RWPE2 (cell line): ENCODE results near the gene CCRL2.
A peak's percentile ranks its signal among the peaks of the same experiment; 100 is the strongest.

Experiments used
- ATAC-seq: fragments of 200-7000 bp; cut with Tn5 transposase; 3 replicates; pipeline ENCODE4 v1.9.1; 2021; ENCODE audit warnings: low read depth
- DNase-seq: peaks from one replicate; pipeline ENCODE4 v3.0.0-alpha.2; 2020; ENCODE audit warnings: low spot score
- H3K27ac ChIP-seq: fragments of 450-650 bp; 2 replicates; pipeline ENCODE4 v1.5.1; 2017; ENCODE audit warnings: mild to moderate bottlenecking; ENCODE audit not compliant: poor library complexity, severe bottlenecking
- H3K27me3 ChIP-seq: fragments of 250-450 bp; sonication (Bioruptor Pico); 2 replicates; pipeline ENCODE4 v1.5.1; 2021; ENCODE audit warnings: mild to moderate bottlenecking, moderate library complexity; ENCODE audit not compliant: insufficient read depth, poor library complexity, severe bottlenecking
- H3K36me3 ChIP-seq: fragments of 250-450 bp; sonication (Bioruptor Pico); 2 replicates; pipeline ENCODE4 v1.5.1; 2020; ENCODE audit warnings: low read depth, mild to moderate bottlenecking, moderate library complexity
- H3K4me1 ChIP-seq: fragments of 250-450 bp; sonication (Bioruptor Pico); 2 replicates; pipeline ENCODE4 v1.5.1; 2021; ENCODE audit warnings: mild to moderate bottlenecking, moderate library complexity; ENCODE audit not compliant: insufficient read depth, poor library complexity, severe bottlenecking
- H3K4me3 ChIP-seq: fragments of 250-450 bp; sonication (Bioruptor Pico); 2 replicates; pipeline ENCODE4 v1.5.1; 2021; ENCODE audit warnings: mild to moderate bottlenecking, moderate library complexity; ENCODE audit not compliant: severe bottlenecking
- H3K9me3 ChIP-seq: fragments of 250-450 bp; sonication (Bioruptor Pico); 2 replicates; pipeline ENCODE4 v1.5.1; 2021; ENCODE audit warnings: mild to moderate bottlenecking, moderate library complexity; ENCODE audit not compliant: severe bottlenecking
- TF ChIP-seq, protein P1 (sequence below): fragments of 450-650 bp; IDR thresholded peaks from one replicate; pipeline ENCODE4 v1.5.1; 2017; ENCODE audit warnings: mild to moderate bottlenecking, moderate library complexity; ENCODE audit not compliant: poor library complexity, severe bottlenecking

Gene CCRL2, protein sequence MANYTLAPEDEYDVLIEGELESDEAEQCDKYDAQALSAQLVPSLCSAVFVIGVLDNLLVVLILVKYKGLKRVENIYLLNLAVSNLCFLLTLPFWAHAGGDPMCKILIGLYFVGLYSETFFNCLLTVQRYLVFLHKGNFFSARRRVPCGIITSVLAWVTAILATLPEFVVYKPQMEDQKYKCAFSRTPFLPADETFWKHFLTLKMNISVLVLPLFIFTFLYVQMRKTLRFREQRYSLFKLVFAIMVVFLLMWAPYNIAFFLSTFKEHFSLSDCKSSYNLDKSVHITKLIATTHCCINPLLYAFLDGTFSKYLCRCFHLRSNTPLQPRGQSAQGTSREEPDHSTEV

DNA sequence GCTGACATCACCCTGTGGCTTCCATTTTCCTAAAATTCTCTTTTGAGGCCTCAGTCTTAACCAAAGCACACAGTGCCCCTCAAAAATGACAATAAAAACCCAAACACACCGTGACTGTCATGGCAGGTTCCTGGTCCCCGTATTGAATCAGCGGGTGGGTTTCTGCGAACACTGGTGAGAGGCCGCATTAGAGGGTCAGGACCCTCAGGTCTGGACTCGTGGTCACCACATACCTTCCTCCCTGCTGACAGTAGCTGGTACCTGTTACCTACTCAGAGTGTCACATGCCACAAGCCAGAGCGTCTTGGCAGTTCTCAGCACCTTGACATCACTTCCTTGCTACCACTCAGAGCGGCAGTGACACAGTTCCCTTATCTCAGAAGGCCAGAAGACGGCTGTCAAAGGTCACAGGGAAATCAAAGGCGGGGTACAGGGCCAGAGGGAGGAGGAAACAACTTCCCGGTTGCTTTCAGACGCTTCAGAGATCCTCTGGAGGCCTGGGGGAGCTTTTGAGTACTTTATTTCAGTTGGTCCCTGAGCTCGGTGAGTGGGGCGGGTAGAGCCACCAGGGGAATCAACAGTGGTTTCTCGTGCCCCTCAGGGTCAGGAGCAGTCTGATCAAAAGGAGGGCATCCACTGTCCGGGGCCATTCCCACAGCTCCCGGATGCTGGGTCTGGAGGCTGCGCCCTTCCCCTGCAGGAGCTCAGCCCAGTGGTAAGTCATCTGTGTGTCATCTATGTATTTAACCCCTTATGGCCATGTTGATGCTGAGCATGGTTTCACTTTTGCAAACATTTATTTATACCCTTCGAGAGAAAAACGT is at the start of gene CCRL2, which contains the start of gene CCR5AS:
CCRL2 (plus strand) TSS at position 472 of the 824 bp plus-strand sequence. CDS start 821 bp downstream, outside the sequence.
CCR5AS (minus strand) TSS at position 279 of the 824 bp plus-strand sequence.
- peaks cover 16% of the 10 kb centered on the region for H3K4me1 ChIP-seq
- DNase-seq (no peak), ATAC-seq (peak; percentile 89)
- H3K27me3 ChIP-seq: no peaks in the 10 kb centered on the region
- H3K9me3 ChIP-seq: no peaks in the 10 kb centered on the region
- TF ChIP-seq, protein P1, sequence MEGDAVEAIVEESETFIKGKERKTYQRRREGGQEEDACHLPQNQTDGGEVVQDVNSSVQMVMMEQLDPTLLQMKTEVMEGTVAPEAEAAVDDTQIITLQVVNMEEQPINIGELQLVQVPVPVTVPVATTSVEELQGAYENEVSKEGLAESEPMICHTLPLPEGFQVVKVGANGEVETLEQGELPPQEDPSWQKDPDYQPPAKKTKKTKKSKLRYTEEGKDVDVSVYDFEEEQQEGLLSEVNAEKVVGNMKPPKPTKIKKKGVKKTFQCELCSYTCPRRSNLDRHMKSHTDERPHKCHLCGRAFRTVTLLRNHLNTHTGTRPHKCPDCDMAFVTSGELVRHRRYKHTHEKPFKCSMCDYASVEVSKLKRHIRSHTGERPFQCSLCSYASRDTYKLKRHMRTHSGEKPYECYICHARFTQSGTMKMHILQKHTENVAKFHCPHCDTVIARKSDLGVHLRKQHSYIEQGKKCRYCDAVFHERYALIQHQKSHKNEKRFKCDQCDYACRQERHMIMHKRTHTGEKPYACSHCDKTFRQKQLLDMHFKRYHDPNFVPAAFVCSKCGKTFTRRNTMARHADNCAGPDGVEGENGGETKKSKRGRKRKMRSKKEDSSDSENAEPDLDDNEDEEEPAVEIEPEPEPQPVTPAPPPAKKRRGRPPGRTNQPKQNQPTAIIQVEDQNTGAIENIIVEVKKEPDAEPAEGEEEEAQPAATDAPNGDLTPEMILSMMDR: no peak
- no peak within 1 kb of the TSS for H3K27ac ChIP-seq
- H3K4me3 ChIP-seq: no peak within 1 kb of the TSS
- no peaks in the 10 kb centered on the region for H3K36me3 ChIP-seq

DNA sequence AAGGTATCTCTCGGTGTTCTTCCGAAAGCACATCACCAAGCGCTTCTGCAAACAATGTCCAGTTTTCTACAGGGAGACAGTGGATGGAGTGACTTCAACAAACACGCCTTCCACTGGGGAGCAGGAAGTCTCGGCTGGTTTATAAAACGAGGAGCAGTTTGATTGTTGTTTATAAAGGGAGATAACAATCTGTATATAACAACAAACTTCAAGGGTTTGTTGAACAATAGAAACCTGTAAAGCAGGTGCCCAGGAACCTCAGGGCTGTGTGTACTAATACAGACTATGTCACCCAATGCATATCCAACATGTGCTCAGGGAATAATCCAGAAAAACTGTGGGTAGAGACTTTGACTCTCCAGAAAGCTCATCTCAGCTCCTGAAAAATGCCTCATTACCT is 48.6 kb upstream of the CCRL2 start:
- no peaks in the 10 kb centered on the region for H3K9me3 ChIP-seq
- no peak for ATAC-seq
- TF ChIP-seq, protein P1: no peak
- H3K36me3 ChIP-seq: no peaks in the 10 kb centered on the region
- no peak overlapping the region for H3K27ac ChIP-seq
- no peak overlapping the region for H3K4me3 ChIP-seq
- H3K4me1 ChIP-seq: no peaks in the 10 kb centered on the region
- DNase-seq: no peak
- peaks cover 30% of the 10 kb centered on the region for H3K27me3 ChIP-seq

DNA sequence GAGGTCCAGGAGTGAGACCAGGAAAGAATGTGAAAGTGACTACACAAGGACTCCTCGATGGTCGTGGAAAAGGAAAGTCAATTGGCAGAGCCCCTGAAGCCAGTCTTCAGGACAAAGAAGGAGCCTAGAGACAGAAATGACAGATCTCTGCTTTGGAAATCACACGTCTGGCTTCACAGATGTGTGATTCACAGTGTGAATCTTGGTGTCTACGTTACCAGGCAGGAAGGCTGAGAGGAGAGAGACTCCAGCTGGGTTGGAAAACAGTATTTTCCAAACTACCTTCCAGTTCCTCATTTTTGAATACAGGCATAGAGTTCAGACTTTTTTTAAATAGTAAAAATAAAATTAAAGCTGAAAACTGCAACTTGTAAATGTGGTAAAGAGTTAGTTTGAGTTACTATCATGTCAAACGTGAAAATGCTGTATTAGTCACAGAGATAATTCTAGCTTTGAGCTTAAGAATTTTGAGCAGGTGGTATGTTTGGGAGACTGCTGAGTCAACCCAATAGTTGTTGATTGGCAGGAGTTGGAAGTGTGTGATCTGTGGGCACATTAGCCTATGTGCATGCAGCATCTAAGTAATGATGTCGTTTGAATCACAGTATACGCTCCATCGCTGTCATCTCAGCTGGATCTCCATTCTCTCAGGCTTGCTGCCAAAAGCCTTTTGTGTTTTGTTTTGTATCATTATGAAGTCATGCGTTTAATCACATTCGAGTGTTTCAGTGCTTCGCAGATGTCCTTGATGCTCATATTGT is 47.1 kb upstream of the CCRL2 start:
- Histone ChIP-seq H3K36me3 (no peaks in the 10 kb centered on the region), H3K27ac (no peak overlapping the region), H3K4me1 (no peaks in the 10 kb centered on the region), H3K27me3 (peaks cover 16% of the 10 kb centered on the region), H3K9me3 (no peaks in the 10 kb centered on the region), H3K4me3 (no peak overlapping the region)
- ATAC-seq (no peak), DNase-seq (no peak)
- TF ChIP-seq, protein P1: no peak

DNA sequence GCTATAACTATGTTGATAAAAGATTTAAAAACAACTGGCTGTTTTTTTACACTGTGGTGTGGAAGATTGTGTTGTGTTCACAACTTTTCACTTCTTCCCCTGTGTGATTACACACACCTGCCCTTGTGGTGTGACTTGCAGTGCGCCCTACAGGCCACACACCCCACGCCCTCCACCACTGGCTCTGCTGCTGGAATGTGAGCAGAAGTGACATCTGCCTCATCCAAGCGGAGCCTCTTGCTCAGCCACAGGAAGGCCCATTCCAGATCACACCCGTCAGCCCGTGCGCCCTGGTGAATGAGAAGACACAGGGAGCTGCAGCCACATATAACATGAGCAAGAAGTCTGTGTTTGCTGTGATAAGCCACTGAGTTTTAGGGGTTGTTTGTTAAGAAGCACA is 46.2 kb upstream of the CCRL2 start:
- DNase-seq (no peak), ATAC-seq (no peak)
- Histone ChIP-seq H3K4me3 (no peak overlapping the region), H3K36me3 (no peaks in the 10 kb centered on the region), H3K4me1 (no peaks in the 10 kb centered on the region), H3K27me3 (peaks cover 6% of the 10 kb centered on the region), H3K27ac (no peak overlapping the region), H3K9me3 (no peaks in the 10 kb centered on the region)
- TF ChIP-seq, protein P1: no peak
